NCI-H774 (cell line): Measurements from ENCODE around the gene ATF7.
A peak's percentile ranks its signal among the peaks of the same experiment; 100 is the strongest.
"Not testable (repeated sequence)": the region's sequence is repeated elsewhere in the genome, so short reads cannot be mapped to it uniquely, and the experiment has no call there.

ENCODE experiments used
- DNase-seq: peaks from one replicate; lab custom pipeline; 2025; lab: John Stamatoyannopoulos, UW

ATF7 gene

GRCh38 chr12:53625946-53626701, at the start of gene ATF7:
Gene ATF7, minus strand, starts transcription at chr12:53626382. Its CDS starts 25,382 bp downstream, at chr12:53601000.
- DNase-seq = peak; percentile 98

- no peak for DNase-seq
Observed at GRCh38 chr12:53674977-53675700, 49.0 kb upstream of the ATF7 start.

- DNase-seq = no peak
Observed at GRCh38 chr12:53670971-53671370, 44.8 kb upstream of the ATF7 start.

- DNase-seq = peak; percentile 14
Observed at GRCh38 chr12:53670308-53670707, 44.1 kb upstream of the ATF7 start.

- DNase-seq = no peak
Observed at GRCh38 chr12:53667080-53667479, 40.9 kb upstream of the ATF7 start.

- no peak for DNase-seq
Observed at GRCh38 chr12:53664936-53665335, 38.8 kb upstream of the ATF7 start.

GRCh38 chr12:53664191-53664590, 38.0 kb upstream of the ATF7 start:
- no peak for DNase-seq

GRCh38 chr12:53660041-53660440, 33.9 kb upstream of the ATF7 start:
- no peak for DNase-seq

GRCh38 chr12:53659571-53659981, 33.4 kb upstream of the ATF7 start:
- no peak for DNase-seq

GRCh38 chr12:53659011-53659551, 32.9 kb upstream of the ATF7 start:
- peak; percentile 81 for DNase-seq

- DNase-seq = no peak
Observed at GRCh38 chr12:53657041-53657440, 30.9 kb upstream of the ATF7 start.

- DNase-seq = no peak
Observed at GRCh38 chr12:53653595-53653994, 27.4 kb upstream of the ATF7 start.

- no peak for DNase-seq
Observed at GRCh38 chr12:53652366-53652765, 26.2 kb upstream of the ATF7 start.

GRCh38 chr12:53651737-53652136, 25.6 kb upstream of the ATF7 start:
- no peak for DNase-seq

GRCh38 chr12:53646300-53646699, 20.1 kb upstream of the ATF7 start:
- not testable (repeated sequence) for DNase-seq

GRCh38 chr12:53645165-53645564, 19.0 kb upstream of the ATF7 start:
- DNase-seq = no peak

GRCh38 chr12:53644133-53644532, 18.0 kb upstream of the ATF7 start:
- no peak for DNase-seq

- DNase-seq = no peak
Observed at GRCh38 chr12:53643232-53643979, 17.2 kb upstream of the ATF7 start.

GRCh38 chr12:53638057-53638456, 11.9 kb upstream of the ATF7 start:
- no peak for DNase-seq

- no peak for DNase-seq
Observed at GRCh38 chr12:53636641-53637040, 10.5 kb upstream of the ATF7 start.

GRCh38 chr12:53635708-53636107, 9.5 kb upstream of the ATF7 start:
- DNase-seq = not testable (repeated sequence)

GRCh38 chr12:53631721-53632120, 5.5 kb upstream of the ATF7 start:
- DNase-seq = no peak
